Stromal cell of bone marrow (primary cell): Measurements from ENCODE around the gene IL11.

Experiments used
- DNase-seq: peaks from one replicate; pipeline ENCODE4 v3.0.0-alpha.2; 2012; ENCODE audit warnings: low read depth

The IL11 gene

GRCh38 chr19:55391191-55391670 is 21.0 kb upstream of the IL11 start:
- DNase-seq: no peak

GRCh38 chr19:55390461-55390880 is 20.2 kb upstream of the IL11 start:
- DNase-seq: no peak

DNA sequence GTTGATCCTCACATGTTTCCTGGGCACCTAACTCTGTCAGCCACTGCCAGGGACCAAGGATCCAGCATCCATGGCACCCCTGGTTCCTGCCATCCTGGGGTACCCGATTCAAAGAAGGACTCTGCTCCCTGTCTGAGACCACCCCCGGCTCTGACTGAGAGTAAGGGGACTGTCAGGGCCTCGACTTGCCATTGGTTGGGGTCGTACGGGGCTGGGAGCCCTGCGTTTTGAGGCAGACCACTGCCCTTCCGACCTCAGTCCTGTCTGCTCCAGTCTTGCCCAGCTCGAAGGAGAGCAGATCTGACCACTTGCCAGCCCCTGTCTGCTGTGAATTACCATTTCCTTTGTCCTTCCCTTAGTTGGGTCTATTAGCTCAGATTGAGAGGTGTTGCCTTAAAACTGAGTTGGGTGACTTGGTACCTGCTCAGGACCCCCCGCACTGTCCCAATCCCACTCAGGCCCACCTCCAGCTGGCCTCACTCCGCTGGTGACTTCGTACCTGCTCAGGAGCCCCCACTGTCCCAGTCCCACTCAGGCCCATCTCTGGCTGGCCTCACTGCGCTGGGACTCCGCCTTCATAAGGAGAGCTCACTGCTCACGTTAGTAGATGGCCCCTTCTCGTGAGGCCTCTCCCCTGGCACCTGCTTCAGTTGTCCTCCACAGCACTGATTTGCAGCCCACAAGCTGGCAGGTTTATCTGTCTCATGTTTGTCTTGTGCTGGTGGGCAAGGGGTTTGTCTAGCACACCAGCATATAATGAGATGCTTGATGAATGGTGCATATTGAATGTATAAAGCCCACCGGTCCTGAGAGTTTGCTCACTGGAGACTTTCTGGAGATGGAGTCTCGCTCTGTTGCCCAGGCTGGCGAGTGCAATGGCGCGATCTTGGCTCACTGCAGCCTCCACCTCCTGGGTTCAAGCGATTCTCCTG is 19.4 kb upstream of the IL11 start:
- DNase-seq: no peak

DNA sequence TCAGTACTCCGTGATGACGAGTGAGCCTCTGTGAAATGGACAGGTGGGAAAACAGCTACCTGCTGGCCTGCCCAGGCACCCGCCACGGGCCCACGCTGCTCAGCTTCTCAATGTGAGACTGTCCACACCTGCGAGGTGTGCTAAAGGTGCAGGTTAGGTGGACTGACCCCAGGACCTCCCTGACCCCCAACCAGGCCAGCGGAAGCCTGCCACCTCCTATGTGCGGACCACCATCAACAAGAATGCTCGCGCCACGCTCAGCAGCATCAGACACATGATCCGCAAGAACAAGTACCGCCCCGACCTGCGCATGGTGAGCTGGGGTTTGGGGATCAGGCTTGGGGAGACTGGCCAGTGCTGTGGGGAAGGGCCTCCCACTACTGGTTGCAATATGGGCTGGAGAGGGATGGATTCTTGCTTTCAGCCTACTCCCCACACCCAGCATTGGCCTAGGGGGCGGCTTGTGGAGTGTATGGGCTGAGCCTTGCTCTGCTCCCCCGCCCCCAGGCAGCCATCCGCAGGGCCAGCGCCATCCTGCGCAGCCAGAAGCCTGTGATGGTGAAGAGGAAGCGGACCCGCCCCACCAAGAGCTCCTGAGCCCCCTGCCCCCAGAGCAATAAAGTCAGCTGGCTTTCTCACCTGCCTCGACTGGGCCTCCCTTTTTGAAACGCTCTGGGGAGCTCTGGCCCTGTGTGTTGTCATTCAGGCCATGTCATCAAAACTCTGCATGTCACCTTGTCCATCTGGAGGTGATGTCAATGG is 17.7 kb upstream of the IL11 start:
- DNase-seq: no peak

- DNase-seq: no peak
Observed at GRCh38 chr19:55386493-55386971, 16.3 kb upstream of the IL11 start.

GRCh38 chr19:55385724-55386492 is 15.6 kb upstream of the IL11 start, which contains the start of gene RPL28:
RPL28 (plus strand) TSS chr19:55385932; CDS start chr19:55386358, 426 bp downstream.
- DNase-seq: peak; percentile 95

DNA sequence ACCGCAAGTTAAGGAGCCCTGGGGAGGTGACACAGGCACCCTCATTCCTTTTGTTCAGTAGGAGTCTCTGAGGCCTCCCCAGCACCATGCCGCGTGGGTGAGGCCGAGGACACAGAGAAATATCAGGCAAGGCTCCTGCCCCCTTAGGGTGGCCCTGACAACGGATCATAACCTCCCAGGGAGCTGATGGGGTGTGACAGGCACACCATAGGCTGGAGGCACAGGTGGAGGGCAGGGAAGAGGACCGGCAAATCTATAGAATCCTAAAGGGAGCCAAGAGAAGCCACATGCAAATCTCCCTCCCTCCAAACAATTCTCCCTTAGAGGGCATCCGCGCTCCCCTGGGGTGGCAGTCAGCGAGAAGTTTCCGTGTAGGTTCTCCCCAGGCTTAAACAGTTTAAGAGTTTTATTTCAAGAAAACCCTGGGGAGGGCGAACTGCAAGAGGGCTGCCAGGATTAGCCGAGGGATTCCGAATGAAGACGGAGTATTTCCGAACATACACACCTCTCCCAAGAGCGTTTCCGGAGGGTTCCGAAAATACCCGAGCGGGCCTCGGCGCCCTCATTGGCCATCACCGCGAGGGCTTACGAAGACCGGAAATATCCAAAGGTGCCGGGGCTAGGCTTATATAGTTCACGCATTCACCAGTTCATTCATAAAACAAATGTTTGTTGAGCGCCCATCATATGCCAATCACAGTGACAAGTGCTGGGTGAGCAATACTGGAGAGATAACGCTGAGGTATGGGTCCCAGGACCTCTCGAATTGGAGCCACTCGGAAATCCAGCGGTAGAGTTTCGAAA is 14.9 kb upstream of the IL11 start:
- peak; percentile 95 for DNase-seq

DNA sequence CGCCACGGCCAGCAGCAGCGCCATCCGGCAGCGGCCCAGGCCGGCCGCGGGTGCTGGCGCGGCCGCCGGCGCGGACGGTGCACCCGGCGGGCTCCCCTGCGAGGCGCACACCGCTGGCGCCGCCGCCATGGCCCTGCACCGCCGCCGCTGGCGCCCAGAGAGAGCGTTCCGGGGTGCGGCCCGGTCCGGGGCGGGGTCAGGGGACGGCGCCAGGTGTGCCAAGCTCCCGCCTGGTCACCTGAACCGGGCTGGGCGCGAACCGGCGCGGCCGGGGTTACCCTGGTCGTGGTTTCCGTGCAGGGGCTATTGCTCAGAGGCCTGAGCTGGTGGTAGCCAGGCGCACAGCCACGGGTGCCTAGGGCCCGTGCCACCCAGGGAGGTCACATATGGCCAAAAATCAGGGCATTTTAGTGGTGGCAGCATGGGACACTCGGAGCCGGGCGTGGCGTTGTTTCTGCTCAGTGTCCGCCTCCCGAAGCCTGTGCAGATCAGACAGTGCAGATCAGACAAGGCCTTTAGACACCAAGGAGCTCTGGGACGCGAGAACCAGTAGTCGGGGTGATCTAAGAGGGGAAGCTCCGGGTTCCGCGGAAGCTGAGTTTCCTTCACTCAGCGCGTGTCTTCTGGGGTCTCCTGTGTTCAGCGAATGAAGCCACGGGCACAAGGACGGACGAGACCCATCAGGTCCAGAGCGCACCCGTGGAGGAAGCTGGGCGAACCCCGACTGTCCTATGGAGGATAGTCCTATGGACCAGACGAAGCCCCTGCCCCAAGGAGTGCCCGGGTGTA is 14.1 kb upstream of the IL11 start, which contains the start of gene TMEM238:
TSS of gene TMEM238 (minus strand) at position 162 of the 789 bp plus-strand sequence. CDS start at position 129, 33 bp downstream.
- no peak for DNase-seq

DNA sequence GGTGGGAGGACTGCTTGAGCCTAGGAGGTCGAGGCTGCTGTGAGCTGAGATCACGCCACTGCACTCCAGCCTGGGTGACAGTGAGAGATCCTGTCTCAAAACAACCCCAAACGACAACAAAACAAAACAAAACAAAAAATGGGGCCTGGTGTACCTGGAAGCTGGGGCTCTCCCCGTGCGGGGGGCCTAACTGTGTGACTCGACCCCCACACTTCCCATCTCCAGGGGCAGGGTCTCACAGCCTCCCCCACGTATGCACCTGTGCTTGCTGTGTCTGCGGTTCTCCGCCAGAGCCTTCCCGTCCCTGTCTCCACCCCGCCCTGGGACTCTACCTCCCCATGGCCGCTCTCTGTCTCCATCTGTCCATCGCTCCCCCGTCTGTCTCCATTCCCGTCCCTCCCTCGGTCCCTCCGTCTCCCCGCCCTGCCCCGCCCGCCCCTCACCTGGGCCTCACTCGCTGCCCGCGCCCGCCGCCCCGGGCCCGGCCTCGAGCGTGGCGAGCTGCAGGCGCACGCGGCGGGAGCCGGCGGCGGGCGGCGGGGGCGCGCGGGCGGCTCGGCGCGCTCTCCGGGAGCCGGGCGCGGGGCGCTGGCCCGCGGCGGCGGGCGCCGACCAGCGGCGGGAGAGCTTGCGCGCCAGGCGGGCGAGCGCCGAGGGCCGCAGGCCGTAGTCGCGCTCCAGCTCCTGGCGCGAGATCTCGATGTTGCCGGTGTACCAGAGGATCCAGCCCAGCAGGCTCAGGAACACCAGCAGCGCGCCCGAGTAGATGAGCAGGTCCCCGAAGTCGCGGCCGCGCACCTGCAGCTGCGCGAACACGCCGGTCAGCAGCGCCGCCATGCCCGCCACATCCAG is 13.2 kb upstream of the IL11 start:
- DNase-seq: no peak

- DNase-seq: no peak
Observed at GRCh38 chr19:55382522-55383054, 12.3 kb upstream of the IL11 start.

DNA sequence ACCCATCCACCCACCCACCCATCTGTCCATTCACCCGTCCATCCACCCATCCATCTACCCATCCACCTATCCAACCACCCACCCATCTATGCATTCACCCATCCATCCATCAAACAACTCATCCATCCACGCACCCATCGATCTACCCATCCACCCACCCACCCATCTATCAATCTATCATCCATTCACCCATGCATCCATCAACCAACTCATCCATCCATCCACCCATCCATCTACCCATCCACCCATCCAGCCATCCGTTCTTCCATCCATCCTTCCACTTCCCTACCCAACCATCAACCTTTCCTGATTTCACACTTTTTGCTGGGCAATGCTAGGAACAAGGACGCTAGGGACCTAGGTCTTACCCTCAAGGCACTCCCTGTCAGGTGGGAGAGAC is 11.8 kb upstream of the IL11 start:
- DNase-seq: no peak

DNA sequence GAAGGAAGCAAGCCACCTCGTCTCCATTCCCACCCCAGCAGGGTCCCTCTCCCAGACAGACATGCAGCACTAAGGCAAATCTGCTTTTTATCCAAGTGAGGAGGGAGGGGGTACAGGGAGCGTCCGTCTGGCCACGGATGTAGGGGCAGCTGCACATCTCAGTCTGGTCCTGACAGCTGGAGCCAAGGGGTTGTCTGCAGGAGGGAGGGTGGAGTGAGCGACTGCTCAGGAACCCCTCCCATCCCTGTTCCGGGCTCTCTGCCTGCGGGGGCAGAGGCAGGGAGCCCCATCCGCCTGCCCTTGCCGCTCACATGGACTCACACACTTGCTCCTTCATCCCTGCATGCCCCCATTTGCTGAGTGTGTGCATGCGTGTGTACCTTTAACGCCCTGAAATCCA is 8.9 kb upstream of the IL11 start:
- DNase-seq: no peak

DNA sequence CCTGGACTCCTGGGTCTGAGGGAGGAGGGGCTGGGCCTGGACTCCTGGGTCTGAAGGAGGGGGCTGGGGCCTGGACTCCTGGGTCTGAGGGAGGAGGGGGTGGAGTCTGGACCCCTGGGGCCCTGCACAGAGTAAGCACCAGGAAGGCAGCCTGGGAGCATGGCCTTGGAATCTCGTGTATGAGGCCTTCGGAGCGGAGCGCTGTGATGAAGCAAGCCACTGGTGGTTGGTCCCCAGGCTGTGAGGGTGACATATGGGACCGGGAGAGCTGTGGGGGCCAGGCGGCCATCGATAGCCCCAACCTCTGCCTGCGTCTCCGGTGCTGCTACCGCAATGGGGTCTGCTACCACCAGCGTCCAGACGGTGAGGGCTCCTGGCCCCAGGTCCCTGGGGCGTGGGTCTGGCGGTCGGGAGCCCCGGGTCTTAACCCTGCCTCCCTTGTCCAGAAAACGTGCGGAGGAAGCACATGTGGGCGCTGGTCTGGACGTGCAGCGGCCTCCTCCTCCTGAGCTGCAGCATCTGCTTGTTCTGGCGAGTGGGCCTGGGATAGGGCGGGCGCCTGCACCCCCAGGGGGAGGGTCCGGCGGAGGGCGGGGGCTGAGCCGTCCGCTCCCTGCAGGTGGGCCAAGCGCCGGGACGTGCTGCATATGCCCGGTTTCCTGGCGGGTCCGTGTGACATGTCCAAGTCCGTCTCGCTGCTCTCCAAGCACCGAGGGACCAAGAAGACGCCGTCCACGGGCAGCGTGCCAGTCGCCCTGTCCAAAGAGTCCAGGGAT is 7.3 kb upstream of the IL11 start:
- no peak for DNase-seq

DNA sequence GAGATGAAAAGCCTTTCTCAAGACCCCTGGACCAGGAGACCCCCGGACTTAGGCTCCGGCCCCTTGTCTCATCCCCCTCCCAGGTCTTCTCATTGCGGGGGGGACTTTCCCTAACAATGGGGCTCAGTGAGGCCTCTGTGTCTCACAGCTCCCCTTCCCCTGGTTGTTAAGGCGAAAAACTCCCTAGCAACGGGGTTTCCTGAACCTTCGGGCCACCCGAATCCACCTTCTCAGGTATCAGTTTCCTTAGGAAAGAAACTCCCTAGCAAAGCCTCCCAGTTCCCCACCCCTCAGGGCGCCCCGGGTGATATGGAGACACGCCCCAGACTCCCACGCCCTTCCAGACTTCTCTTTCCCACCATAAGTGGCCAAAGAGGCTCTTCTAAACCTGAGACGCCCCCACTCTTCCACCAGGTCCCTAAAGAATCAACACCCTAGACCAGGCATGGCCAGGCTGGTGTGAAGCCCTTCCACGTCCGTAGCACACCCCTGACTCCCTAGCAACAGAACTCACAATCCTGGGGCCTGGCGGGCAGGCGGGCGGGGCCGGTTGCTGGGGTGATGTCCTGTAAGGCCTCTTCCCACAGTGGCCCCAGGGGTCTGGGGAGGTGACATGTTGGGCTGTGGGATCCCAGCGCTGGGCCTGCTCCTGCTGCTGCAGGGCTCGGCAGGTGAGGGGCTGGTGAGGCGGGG is 6.1 kb upstream of the IL11 start, which contains the start of gene TMEM190:
TSS of gene TMEM190 (plus strand) at position 586 of the 693 bp plus-strand sequence. CDS start at position 614, 28 bp downstream.
- DNase-seq: no peak

DNA sequence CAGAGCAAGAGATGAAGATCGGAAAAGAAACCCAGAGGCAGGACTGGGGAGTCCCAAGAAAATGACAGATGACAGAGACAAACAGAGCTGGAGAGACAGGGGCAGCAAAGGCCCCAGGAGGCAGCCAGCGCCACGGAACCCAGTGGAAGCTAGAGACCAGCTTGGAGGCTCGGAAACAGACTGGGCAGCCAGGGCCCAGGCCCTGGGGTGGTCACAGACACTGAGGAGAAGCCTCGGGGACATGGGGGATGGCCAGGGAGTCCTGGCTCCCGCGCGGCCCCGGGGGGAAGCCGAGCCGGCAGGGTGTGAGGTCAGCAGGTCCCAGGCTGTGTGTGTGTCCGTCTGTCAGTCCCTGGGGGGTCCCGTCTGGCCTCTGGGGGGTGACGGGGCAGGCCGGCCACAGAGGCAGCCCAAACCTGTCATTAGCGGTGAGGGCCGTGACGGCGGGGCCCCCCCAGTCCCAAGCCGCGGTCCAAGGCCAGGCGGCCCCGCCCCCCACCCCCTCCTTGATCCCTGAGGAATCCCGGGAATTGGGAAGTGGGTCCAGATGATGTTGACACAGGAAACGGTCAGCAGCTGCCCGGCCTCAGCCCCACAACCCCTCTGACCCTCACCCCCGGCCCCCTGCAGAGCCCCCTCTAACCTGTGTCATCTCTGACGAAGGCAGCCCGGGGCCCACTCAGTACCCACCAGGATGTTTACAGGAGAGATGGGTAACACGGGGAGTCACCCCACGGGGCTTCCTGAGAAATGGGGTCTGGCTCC is 3.9 kb upstream of the IL11 start:
- no peak for DNase-seq

- no peak for DNase-seq
Observed at GRCh38 chr19:55373306-55373992, 3.2 kb upstream of the IL11 start.
